Neural cell (in vitro differentiated cells): Measurements from ENCODE around the gene PRDM12. TPM values are rescaled to one million over a fixed set of nuclear protein-coding genes. Genes with fewer than 3 reads are reported as not detected.

Experiments
- H2AFZ ChIP-seq: fragments of 200-600, 300-800 bp; sonication (generic), shearing (Covaris generic); 2 replicates; pipeline ENCODE4 v1.6.0; 2014; ENCODE audit warnings: low read depth, mild to moderate bottlenecking, antibody characterized with exemption, low read length, moderate library complexity
- H3F3A ChIP-seq: fragments of 200-600 bp; shearing (Covaris generic); 2 replicates; pipeline ENCODE4 v1.6.1; 2016; ENCODE audit warnings: mild to moderate bottlenecking, moderate library complexity, mixed read lengths, antibody characterized with exemption, low read length; ENCODE audit not compliant: insufficient read depth, poor library complexity, severe bottlenecking
- H3K27ac ChIP-seq: fragments of 200-600, 300-800 bp; sonication (generic), shearing (Covaris generic); 2 replicates; pipeline ENCODE4 v1.5.1; 2014; ENCODE audit warnings: mild to moderate bottlenecking, low read length, moderate library complexity
- H3K27me3 ChIP-seq: fragments of 300-800, 200-600 bp; sonication (generic), shearing (Covaris generic); 2 replicates; pipeline ENCODE4 v1.6.0; 2014; ENCODE audit warnings: mild to moderate bottlenecking, low read depth, low read length, moderate library complexity; ENCODE audit not compliant: insufficient read depth
- H3K36me3 ChIP-seq: fragments of 300-800, 200-600 bp; sonication (generic), shearing (Covaris generic); 2 replicates; pipeline ENCODE4 v1.5.1; 2014; ENCODE audit warnings: mild to moderate bottlenecking, antibody characterized with exemption, low read length, moderate library complexity; ENCODE audit not compliant: insufficient read depth
- H3K4me2 ChIP-seq: fragments of 300-800, 200-600 bp; sonication (generic), shearing (Covaris generic); 2 replicates; pipeline ENCODE4 v1.6.0; 2014; ENCODE audit warnings: mild to moderate bottlenecking, low read length
- H3K4me3 ChIP-seq: fragments of 300-800, 200-600 bp; sonication (generic), shearing (Covaris generic); 2 replicates; pipeline ENCODE4 v1.5.1; 2014; ENCODE audit warnings: mild to moderate bottlenecking, low read length, moderate library complexity
- H3K79me2 ChIP-seq: fragments of 200-600 bp; shearing (Covaris generic); replicated peaks from 2 replicates; pipeline ENCODE4 v1.6.0; 2014; ENCODE audit warnings: mild to moderate bottlenecking, low read length, moderate library complexity; ENCODE audit not compliant: insufficient read depth
- H3K9ac ChIP-seq: fragments of 300-800, 200-600 bp; sonication (generic), shearing (Covaris generic); 2 replicates; pipeline ENCODE4 v1.6.1; 2016; ENCODE audit warnings: mild to moderate bottlenecking, low read length, mixed read lengths
- H3K9me2 ChIP-seq: fragments of 200-600 bp; shearing (Covaris generic); 2 replicates; pipeline ENCODE4 v1.6.1; 2016; ENCODE audit warnings: mild to moderate bottlenecking, low read length, mixed read lengths; ENCODE audit not compliant: insufficient read depth
- H3K9me3 ChIP-seq: fragments of 200-600, 300-800 bp; sonication (generic), shearing (Covaris generic); 2 replicates; pipeline ENCODE4 v1.6.1; 2016; ENCODE audit warnings: mild to moderate bottlenecking, mixed run types, low read length, moderate library complexity, mixed read lengths
- H4K20me1 ChIP-seq: fragments of 200-600 bp; shearing (Covaris generic); 2 replicates; pipeline ENCODE4 v1.6.1; 2016; ENCODE audit warnings: mild to moderate bottlenecking, mixed run types; ENCODE audit not compliant: insufficient read depth
- CTCF ChIP-seq: fragments of 450-650 bp; IDR thresholded peaks from 2 replicates; pipeline ENCODE4 v1.5.1; 2014; ENCODE audit warnings: antibody characterized with exemption, mild to moderate bottlenecking, moderate library complexity; ENCODE audit not compliant: poor library complexity, severe bottlenecking
- EP300 ChIP-seq: fragments of 450-650 bp; conservative IDR thresholded peaks from 2 replicates; pipeline ENCODE4 v1.6.1; 2014; ENCODE audit warnings: antibody characterized with exemption, mild to moderate bottlenecking, moderate library complexity; ENCODE audit not compliant: poor library complexity, severe bottlenecking
- EZH2 ChIP-seq: fragments of 200-600, 300-800 bp; shearing (Covaris generic), sonication (generic); IDR thresholded peaks from 2 replicates; pipeline ENCODE4 v1.6.1; 2014; ENCODE audit warnings: antibody characterized with exemption, low read length, borderline replicate concordance, mild to moderate bottlenecking; ENCODE audit not compliant: insufficient read depth, poor library complexity, severe bottlenecking
- MXI1 ChIP-seq: fragments of 450-650 bp; conservative IDR thresholded peaks from 2 replicates; pipeline ENCODE4 v1.6.1; 2014; ENCODE audit warnings: antibody characterized with exemption, mild to moderate bottlenecking; ENCODE audit not compliant: poor library complexity, severe bottlenecking
- POLR2AphosphoS5 ChIP-seq: IDR thresholded peaks from 2 replicates; pipeline ENCODE4 v1.6.1; 2012
- RAD21 ChIP-seq: fragments of 450-650 bp; conservative IDR thresholded peaks from 2 replicates; pipeline ENCODE4 v1.6.1; 2014; ENCODE audit warnings: antibody characterized with exemption, mild to moderate bottlenecking, moderate library complexity
- REST ChIP-seq: IDR thresholded peaks from 2 replicates; pipeline ENCODE4 v1.6.1; 2012; ENCODE audit warnings: borderline replicate concordance
- SMC3 ChIP-seq: fragments of 450-650 bp; conservative IDR thresholded peaks from 2 replicates; pipeline ENCODE4 v1.6.1; 2014; ENCODE audit warnings: antibody characterized with exemption, mild to moderate bottlenecking, moderate library complexity; ENCODE audit not compliant: poor library complexity
- TAF1 ChIP-seq: IDR thresholded peaks from 2 replicates; pipeline ENCODE4 v1.6.1; 2012; ENCODE audit warnings: low read depth
- polyA plus RNA-seq: library from polyadenylated mRNA; depleted of rRNA; stranded (reverse); fragments of >200 nt; gene quantifications from 2 replicates; pipeline ENCODE4 v1.2.3, GENCODE V29; 2014

Gene PRDM12
- polyA plus RNA-seq, 1 donor from 2014 or later: 0.17 TPM

DNA sequence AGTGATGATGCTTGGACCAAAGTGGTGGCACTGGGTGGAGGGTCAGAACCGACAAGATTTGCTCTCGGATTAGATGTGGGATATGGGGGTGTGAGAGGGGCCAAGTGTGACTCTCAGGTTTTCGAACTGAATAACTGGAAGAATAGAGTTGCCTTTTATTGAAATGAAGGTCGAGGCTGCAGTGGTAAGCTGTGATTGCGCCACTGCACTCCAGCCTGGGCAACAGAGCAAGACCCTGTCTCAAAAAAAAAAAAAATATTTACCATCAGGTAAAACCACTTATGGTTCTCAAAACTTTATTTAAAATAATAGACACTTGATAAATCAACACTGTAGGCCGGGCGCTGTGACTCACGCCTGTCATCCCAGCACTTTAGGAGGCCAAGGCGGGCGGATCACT lies 56.4 kb downstream of the PRDM12 start:
- no peaks in the 10 kb centered on the region for H3K9me3 ChIP-seq
- no peaks in the 10 kb centered on the region for H3F3A ChIP-seq
- no peaks in the 10 kb centered on the region for H3K9me2 ChIP-seq
- no peak overlapping the region for H3K4me2 ChIP-seq
- no peak overlapping the region for H3K9ac ChIP-seq
- H3K79me2 ChIP-seq: peaks cover 28% of the 10 kb centered on the region
- no peaks in the 10 kb centered on the region for H3K27me3 ChIP-seq
- H4K20me1 ChIP-seq: no peaks in the 10 kb centered on the region
- H3K27ac ChIP-seq: no peak overlapping the region
- H3K36me3 ChIP-seq: no peaks in the 10 kb centered on the region
- no peak overlapping the region for H3K4me3 ChIP-seq
- TF ChIP-seq SMC3 (no peak), EZH2 (no peak), POLR2AphosphoS5 (no peak), MXI1 (no peak), CTCF (no peak), RAD21 (no peak), TAF1 (no peak), EP300 (no peak), REST (no peak)
- H2AFZ ChIP-seq: no peak overlapping the region

DNA sequence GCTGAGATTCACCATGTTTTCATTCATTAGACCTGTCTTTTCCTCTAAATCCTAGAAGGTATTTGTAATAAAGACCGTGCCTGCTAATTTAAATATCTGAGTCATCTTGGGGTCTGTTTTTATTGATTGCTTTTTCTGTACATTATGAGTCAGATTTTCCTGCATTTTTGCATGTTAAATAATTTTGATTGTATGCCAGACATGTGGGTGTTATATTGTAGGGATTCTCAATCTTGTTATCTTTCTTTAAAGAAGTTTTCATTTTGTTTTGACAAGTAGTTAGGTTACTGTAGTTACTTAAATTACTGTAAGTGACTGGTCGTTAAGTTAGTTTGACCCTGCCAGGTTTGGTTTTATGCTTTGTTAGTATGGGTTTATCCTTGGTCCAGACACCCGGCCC lies 64.3 kb downstream of the PRDM12 start:
- no peaks in the 10 kb centered on the region for H3K27me3 ChIP-seq
- H3K27ac ChIP-seq: no peak overlapping the region
- H4K20me1 ChIP-seq: no peaks in the 10 kb centered on the region
- TF ChIP-seq RAD21 (no peak), EZH2 (no peak)
- no peak overlapping the region for H2AFZ ChIP-seq
- no peak overlapping the region for H3K4me2 ChIP-seq
- H3K9ac ChIP-seq: no peak overlapping the region
- H3K79me2 ChIP-seq: peaks cover 4% of the 10 kb centered on the region
- H3K9me2 ChIP-seq: no peaks in the 10 kb centered on the region
- H3K9me3 ChIP-seq: no peaks in the 10 kb centered on the region
- no peak overlapping the region for H3K4me3 ChIP-seq
- H3F3A ChIP-seq: no peaks in the 10 kb centered on the region
- H3K36me3 ChIP-seq: no peaks in the 10 kb centered on the region

- TF ChIP-seq CTCF (no peak), TAF1 (no peak), REST (no peak), EP300 (no peak), SMC3 (no peak), POLR2AphosphoS5 (no peak), RAD21 (no peak), MXI1 (no peak), EZH2 (no peak)
- no peak overlapping the region for H3K4me3 ChIP-seq
- no peak overlapping the region for H3K9ac ChIP-seq
- H3F3A ChIP-seq: no peaks in the 10 kb centered on the region
- no peaks in the 10 kb centered on the region for H3K9me3 ChIP-seq
- no peak overlapping the region for H3K27ac ChIP-seq
- H3K36me3 ChIP-seq: no peaks in the 10 kb centered on the region
- H3K27me3 ChIP-seq: no peaks in the 10 kb centered on the region
- H4K20me1 ChIP-seq: no peaks in the 10 kb centered on the region
- H2AFZ ChIP-seq: no peak overlapping the region
- no peaks in the 10 kb centered on the region for H3K9me2 ChIP-seq
- no peak overlapping the region for H3K4me2 ChIP-seq
- peaks cover 4% of the 10 kb centered on the region for H3K79me2 ChIP-seq
Observed at GRCh38 chr9:130729145-130729544, 64.8 kb downstream of the PRDM12 start.
